NCI-H1092 (cell line): ENCODE measurements around the gene SIK3.
A peak's percentile ranks its signal among the peaks of the same experiment; 100 is the strongest.

ENCODE experiments used
- DNase-seq: peaks from one replicate; lab custom pipeline; 2025; lab: John Stamatoyannopoulos, UW

The SIK3 gene

DNA sequence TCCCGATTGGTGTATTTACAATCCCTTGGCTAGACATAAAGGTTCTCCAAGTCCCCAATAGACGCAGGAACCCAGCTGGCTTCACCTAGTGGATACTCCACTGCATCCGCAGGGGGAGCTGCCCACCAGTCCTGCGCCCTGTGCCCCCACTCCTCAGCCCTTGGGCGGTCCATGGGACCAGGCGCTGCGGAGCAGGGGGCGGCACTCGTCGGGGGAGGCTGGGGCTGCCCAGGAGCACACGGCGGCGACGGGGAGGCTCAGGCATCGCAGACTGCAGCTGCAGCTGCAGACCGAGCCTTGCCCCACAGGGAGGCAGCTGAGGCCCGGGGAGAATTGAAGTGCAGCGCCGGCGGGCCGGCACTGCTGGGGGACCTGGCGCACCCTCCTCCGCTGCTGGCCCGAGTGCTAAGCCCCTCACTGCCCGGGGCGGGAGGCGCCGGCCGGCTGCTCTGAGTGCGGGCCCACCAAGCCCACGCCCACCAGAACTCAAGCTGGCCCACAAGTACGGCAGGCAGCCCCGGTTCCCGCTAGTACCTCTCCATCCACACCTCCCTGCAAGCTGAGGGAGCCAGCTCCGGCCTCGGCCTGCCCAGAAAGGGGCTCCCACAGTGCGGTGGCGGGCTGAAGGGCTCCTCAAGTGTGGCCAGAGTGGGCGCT lies 12.2 kb upstream of the SIK3 start:
- no peak for DNase-seq

DNA sequence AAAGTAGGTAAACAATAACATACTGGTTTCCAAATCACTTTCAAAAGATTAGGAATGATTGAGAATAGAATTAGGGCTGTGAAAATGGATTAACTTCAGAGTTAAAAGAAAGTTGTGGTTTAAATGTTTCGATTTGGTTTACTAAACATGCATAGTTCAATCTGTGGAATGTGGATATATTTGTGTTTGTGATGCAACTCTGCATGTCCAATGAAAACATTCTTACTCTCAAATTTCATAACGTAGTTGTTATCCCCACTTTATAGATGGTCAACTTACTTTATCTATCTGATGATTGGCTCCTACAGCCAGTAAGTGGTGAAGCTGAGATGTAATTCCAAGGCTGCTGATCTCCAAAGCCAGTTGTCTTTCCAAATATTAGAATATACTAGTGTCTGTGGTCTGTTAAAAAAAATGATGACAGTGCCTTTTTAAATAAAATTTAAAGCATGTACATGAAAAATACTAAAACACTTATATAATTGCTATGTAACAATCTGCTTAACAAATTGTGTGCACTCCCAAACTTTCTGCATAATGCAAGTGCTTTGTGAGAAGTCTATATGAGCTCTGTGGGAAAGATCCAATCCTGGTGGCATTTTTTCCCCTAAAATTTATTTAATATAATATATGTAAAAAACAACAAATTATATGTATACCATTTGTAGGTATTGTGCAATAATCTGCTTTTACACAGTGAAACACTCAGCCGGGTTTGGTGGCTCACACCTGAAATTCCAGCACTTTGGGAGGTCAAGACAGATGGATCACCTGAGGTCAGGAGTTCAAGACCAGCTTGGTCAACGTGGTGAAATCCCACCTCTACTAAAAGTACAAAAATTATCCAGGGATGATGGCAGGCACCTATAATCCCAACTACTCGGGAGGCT lies 9.7 kb upstream of the SIK3 start:
- DNase-seq = no peak

DNA sequence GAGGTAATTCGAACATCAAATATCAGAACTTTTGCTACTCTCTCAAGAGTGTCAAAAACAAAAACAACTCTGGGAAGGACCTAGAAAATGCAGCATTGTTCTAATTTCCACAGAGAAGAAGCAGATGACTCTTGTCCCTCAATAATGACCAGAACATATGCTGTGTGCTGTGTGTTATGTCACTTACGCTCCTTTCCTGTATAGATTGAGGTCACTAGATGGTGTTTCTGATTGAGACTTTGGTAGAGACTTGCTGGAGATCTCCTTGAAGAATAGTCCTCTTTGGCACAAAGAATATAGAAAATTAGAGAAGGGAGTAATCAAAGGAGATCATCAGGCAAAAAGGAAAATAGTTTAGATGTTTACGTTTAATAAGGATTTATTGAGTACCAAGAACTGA lies 2.3 kb upstream of the SIK3 start:
- no peak for DNase-seq

DNA sequence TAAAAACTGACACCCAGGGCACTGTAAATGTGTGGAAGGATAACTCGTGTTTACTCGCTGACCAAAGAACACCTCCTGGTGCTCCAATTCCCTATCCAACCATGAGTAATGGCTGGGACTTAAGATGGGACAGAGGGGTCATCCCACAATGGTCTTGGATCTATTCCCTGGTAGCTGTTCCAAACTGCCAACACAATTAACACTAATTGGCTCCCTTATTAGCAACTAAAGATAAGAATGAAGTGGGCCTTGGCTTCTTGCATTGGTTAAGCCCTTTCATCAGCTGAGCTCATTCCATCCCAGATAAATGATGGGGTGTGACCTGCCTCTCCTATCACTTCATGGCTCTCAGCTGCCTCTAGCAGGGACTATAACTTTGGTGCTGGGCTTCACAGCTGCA lies 1.5 kb upstream of the SIK3 start:
- DNase-seq = no peak

DNA sequence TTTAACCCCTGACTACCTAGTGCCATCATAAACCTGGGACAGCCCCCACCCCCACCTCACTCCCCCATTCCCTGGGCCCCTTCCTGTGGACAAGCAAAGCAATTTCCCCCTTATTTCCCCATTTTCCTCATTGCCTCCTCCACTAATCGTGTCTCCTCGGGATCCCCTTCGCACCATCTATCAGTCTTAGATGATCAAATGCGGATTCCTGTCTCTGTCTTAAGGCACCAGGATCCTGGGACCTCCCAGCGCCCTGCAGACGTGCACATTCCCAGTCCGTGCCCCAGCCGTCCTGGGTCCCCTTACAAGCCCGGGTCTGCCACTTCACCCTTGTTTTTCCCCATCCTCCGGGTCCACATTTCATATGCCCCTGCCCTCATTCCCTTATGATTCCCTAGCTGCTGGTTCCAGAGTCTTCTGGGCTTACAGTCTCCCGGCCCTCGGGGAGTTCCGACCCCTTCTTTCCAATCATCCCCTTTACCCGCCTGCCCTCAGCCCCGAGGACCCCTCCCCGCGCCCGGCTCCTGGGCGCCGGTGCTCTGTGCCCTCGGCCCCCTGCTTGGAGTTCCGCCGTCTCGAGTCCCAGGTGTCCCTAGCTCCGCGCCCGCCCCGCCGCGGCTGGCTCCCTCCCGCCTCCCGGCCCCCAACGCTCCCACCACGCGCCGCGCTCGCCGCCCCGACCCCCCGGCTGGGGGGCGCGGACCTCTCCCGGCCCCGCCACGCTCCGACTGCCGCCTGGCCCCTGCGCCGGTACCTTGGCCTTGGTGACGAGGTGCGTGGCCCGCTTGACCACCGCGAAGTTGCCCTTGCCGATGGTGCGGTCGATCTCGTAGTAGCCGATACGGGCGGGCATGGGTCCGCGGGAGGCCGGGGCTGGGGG lies 599 bp downstream of the SIK3 start:
- peak; percentile 67 for DNase-seq

DNA sequence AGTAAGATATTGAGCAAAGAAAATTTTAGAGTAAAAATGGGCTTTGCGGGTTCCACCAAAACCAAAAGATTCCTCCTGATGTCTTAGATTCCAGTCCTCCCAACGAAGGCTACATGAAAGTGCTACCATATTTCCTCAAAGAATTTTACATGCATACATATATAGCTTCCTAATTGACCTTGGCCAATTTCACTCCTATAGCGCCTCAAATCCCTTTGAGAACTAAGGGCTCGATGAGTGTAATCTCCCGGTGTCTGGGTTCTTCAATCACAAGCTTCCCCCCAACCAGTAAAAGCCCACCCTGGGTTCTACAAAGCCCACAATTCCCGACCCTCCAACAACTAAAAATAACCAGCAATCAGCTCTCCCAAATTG lies 1.2 kb downstream of the SIK3 start:
- no peak for DNase-seq

DNA sequence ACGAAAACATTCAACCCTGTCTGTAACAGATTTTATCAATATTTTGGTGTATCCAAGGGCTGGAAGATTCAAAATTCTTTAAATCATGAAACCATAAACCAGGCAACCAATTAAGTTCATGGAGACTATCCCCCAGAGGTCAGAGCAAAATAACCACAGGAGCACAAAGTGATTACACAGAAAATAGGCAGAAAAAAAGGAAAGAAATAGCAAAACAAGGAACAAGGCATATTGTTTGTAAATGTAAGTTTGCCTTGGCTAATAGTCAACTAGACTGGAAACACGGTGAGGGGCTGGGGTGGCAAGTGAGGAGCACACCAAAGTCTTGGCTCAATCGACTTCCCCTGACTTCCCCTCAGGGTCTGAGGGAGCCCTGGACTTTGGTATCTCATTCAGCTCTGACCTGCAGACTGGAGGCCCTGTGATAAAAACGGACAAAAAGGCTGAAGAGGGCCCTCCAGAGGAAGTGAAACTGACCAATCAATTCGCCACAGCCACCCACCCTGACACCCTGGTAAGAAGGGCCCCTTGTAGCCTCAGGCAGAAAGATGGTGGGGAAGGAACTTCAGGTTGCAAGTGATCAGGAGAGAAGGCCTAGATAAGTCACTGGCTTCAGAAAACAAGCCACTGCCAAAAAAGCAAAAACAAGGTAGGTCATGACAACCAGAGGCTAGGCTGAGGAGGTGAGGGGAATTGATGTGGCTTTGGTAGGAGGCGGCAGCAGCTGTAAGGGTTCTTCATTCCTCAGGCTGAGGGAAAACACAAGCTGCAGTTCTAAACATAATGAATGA lies 1.8 kb downstream of the SIK3 start:
- no peak for DNase-seq

DNA sequence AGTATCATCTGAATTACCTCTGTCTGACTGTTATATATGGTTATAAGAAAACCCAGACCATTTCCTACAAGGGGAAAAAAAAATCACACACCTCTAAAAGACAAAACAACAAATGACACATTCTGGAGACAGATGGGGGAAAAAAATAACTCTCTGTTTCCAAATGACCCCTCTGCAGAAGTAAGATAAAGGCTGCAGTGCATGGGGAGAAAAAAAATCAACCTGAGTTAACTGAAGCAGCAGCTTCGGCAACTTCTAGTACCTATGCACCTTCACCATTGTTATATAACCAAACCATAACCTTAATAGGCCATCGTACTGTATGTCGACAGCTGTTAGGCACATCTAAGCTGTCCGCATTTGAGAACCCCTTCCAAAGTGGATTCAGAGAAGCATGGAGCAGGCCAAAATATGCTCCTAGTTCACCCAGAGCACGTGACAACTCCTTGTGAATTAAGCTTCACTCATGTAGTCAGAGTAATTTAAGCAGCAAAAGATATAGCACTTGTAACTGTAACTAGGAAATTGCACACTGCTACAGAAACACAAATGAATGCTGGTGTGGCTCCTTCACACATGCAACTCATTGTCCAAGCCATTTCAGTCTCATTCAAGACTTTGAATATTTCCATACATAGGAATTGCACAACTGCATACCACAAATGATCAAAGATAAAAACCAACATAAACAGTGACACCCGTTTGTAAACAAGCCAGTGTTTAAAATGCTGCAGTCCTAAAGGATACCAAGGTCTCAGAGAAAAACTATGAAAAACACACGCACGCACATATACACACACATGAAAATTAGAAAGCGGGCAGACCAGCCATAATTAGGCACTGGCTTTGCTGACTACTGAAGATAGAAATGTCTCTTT lies 2.7 kb downstream of the SIK3 start:
- DNase-seq = no peak

DNA sequence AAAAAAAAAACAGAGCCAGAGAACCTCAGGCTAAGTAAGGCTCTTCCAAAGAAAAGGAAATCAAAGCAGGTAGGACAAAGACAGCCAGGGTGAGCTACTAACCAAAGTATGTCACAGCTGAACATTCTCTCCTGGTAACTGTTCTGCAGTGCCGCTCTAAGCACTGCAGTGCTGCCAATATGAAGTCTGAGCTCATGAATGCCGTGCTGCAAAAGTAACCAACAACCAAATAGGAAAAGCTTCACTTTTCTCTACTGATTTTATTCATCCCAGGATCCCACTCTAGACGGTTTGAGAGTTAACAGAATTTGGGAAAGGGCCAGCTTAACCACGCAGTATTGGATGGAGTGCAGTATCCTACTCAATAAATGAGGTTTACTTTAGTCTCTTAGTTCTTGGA lies 3.5 kb downstream of the SIK3 start:
- DNase-seq = no peak

DNA sequence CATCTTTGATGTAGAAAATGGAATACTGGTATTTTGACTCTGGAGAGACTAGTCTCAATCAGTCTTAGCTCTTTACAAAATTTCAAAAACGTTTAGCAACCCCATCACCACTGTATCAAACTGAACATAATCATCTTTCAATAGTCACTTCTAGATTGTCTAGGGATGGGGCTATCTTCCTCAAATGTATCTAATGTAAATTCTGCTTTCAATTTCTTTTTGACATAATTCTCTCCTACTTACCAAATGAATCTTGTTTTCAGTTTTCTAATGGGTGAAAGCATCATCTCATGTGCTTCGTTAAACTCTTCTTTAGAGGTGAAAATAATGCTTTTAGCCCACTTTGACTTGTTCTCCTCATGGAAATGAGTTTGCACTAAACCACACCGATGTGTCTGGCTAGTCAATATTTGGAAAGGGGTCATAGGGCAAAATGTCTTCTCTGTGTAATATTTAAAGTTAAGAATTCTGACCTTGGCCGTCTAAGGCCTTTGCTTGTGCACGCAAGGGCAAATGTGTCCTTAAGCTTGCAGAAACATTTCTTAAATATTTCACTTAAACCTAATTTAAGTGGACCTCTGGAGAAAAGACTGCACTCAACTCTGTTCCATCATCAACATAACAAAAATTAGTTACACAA lies 5.2 kb downstream of the SIK3 start:
- DNase-seq = no peak

DNA sequence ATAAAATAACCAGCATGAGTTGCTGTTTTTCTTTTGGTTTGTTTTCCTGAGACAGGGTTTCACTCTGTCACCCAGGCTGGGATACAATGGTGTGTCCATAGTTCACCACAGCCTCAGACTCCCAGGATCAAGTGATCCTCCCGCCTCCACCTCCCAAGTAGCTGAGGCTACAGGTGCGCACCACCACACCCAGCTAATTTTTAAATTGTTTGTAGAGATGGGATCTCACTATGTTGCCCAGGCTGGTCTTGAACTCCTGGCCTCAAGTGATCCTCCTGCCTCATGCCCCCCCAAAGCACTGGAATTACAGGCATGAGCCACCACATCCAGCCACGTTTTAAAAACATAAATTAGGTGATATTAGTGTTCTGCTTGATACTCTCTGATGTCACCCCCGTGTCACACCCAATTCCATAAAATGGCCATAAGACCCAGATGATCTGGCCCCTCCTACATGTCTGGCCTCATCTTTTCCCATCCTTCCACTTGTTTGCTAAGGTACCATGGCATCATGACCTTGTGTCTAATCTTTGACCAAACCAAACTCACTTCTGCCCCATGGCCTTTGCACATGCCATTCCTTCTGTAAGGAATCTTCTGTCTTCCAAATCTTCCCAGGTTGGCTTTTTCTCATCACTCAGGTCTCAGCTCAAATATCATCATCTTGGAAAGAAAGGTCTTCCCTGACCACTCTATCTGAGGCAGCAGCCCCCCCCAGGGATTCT lies 6.3 kb downstream of the SIK3 start:
- DNase-seq = no peak

DNA sequence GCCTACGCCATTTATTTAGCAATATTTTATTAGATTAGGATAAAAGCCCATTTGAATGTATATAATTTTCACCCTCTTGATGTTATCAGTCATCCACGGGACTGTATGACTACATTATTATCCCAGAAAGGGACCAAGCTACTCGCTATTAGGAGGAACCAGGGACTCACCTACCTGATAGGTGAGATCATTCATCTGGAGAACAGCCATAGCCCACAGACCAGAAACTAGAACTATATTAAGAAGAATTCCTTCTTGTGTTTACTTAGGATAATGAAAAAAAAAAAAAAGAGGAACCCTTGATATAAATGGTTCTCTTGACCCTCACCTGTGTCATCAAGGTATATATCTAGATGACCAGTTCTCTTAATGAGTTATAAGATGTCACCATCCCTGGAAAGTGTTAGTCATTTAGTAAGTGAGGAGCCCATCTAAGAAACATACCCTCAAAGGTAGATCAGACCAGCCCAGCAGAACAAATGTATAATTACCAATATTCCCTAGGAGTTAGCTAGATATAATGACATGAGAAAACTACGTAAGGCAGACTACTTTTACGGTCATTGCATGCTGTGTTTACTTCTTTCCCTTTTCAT lies 8.0 kb downstream of the SIK3 start:
- no peak for DNase-seq

DNA sequence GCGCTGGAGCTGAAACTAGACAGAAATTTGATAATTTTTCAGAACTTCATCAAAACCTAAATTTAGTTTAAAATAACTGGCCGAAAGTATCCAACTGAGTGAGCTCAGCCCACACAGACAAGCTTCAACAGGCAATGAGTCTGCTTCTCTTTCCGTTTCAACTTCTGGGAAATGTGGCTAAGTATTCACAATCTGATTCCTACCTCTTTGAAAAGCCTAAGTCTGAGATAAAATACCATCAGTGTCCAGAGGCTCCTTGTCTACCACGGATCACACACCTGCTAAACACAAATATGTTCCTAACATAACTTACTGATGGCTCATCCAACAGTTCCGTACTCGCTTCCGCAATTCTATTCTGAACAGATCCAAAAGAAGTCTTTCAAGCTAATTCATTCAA lies 8.5 kb downstream of the SIK3 start:
- no peak for DNase-seq

DNA sequence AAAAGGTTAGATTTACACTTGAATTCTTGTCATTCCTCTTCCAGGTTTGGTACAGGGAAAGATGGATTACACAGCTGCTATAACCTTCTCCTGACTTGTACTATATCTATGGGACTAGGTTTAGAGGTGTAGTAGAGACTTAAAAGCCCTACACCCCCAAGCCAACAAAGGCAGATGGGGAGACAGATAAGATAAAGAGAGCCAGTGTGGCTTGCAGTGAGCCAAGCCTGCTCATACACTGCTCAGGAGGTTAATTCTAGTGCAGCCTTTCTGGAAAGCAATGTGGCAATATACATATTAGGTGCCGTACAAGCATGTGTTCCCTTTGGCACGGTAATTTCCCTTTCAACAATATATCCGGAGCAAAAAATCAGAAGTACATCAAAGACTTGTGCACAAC lies 10.8 kb downstream of the SIK3 start:
- DNase-seq = no peak

DNA sequence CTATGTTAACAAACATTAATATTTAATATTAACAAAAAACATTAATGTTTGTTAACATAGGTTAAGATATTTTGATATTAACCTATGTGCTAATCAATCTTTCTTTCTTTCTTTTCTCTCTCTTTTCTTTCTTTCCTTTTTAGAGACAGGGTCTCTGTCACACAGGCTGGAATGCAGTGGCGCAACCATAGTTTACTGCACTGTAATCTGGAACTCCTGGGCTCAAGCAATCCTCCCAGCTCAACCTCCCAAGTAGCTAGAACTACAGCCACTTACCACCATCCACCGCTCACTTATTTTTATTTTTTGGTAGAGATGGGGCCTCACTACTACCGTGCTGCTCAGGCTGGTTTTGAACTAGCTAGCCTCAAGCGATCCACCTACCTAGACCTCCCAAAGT lies 13.2 kb downstream of the SIK3 start:
- DNase-seq = no peak

DNA sequence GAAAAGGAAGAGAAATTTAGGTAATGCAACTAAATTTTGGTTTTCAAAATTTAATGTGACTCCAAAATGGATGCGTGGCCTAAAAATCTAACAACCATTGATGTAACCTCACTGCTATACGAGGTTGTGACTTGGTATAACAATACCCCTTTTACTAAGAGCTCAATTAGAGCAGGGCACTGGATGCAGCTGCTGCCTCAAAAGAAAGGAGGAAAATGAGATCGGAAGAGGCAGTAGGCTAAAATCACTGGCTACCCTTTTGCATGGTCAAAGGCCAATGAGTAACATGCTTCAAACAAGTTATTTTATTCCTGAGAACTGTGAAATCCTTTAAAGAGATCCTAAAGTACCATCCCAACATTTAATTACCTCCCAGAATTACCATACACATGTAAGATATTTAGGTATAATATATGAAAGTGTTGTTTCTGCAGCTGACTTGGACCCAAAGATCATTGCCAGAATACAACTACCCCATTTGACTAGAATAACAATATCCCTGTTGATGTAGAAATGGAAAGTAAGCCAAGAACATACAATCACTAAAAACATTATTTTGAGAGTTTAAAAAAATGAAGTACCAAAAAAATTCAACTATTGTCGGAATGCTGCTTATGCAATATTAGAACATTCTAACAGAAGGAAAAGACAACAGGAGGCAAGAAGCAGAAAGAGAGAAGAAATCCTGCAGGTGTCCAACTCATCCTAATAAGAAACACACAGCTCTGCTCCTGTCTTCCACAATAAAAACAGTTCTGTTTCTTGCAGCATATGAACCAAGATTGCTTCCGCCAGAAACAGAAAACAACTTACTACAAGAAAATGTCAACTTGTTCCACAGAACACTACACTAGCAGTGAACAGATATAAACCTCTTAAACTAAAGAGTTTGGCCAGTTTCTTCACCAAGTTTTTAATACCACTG lies 15.0 kb downstream of the SIK3 start:
- no peak for DNase-seq

DNA sequence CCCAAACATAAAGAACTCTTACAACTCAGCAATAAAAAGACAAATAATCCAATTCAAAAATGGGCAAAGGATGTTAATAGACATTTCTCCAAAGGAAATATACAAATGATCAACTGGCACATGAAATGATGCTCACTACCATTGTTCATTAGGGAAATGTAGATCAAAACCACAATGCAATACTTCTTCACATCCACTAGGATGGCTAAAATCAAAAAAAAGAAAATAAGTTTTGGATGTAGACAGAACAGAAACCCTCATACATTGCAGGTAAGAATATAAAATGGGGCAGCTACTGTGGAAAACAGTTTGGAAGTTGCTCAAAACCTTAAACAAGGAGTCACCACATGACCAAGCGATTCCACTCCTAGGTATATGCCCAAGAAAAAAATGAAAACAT lies 16.3 kb downstream of the SIK3 start:
- no peak for DNase-seq

DNA sequence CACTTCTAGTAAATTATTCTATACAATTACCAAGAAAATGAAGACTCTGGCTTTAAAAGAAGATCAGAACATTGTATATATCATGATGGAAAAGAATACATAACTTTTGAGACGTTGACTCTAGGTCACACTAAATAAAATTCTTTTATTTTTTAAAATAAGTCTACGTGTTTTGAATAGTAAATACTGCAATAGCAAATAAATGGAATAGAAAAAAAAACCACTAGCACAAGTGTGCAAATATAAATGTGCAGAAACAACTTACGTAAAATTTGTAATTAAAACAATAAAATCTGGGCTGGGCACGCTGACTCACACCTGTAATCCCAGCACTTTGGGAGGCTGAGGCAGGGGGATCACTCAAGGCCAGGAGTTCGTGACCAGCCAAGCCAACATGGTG lies 17.9 kb downstream of the SIK3 start:
- no peak for DNase-seq
